ENCODE results near the gene OR2AG1.
"Not testable (repeated sequence)": the region's sequence is repeated elsewhere in the genome, so short reads cannot be mapped to it uniquely, and the experiment has no call there.

OR2AG1 gene

DNA sequence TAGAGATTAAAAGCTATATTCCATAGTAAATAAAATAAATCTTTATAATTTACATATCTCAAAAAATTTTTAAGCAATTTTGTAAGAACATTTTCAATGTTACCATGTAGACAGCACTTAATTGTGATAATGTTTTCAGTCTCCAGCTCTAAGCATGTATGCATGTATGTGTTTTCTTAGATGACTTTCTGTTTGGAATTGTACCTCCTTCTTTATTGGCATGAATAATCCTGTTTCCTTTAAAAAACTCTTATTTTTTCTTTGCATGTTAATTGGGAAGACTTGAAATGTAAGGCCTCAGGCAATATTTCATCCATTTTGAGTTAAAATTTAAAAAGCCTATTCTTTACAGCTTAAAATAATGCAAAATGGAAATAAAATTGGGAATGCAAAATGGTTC is 2.0 kb upstream of the OR2AG1 start:
- DNase-seq (ENCODE audit: low read depth in 3 of 3, low spot score in 1 of 3): no peak

DNA sequence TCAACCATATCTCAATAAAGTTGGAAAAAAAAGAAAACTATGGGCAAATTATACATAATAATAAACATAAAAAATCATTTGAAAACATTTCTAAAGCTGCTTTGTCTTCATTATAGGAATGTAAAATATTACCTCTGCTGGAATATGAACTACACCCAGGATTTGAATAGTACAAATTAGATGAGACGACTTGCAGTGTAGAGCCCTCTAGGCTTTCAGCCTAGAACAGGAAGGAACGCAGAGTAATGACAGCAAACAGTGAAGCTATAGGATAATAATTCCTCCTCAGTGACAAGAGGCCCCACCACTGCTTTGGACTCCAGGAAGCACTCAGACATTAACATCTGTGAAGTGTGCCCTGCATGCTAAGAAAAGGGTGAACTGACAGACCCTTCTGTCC is 7.7 kb downstream of the OR2AG1 start:
- no peak for DNase-seq (ENCODE audit: low read depth in 3 of 3, low spot score in 1 of 3)

DNA sequence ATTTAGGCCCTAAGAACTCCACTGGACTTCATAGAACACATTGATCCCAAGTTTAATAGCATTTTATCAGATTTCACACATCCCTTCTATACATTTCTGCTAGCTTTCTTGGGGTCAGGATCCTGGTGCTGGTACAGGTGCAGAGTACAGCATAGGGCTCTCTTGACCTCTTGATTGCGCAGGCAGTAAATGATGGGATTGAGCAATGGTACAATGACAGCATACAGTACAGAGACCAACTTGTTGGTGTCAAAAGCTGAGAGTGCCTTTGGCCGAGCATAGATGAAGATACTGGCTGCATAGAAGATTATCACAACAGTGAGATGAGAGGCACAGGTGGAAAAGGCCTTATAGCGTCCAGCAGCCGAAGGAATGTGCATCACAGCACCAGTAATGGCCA is 11.8 kb downstream of the OR2AG1 start:
- DNase-seq (ENCODE audit: low read depth in 3 of 3, low spot score in 1 of 3): no peak

DNA sequence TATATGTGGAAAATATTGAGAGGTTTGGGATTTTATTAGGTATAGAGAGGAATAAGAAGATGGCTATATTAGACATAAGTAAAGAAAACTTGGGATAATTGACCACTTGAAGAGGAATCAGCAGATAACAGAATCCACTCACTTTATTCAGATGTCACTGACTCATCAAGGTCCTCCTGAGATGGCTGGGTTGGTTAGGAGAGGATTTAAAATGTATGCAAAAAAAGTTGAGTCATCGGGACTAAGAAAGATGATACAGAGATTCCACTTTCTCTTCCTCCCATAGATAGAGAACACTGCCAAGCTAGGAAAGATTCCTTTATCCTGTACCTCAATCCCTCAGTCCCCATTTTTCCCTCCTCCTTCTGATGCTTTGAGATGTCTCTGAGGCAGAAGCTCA is 16.6 kb downstream of the OR2AG1 start, which contains the start of gene OR6A2:
TSS of gene OR6A2 (minus strand) at position 288 of the 400 bp plus-strand sequence. CDS start 3,981 bp downstream, outside the sequence.
- DNase-seq (ENCODE audit: low read depth in 3 of 3, low spot score in 1 of 3): no peak

DNA sequence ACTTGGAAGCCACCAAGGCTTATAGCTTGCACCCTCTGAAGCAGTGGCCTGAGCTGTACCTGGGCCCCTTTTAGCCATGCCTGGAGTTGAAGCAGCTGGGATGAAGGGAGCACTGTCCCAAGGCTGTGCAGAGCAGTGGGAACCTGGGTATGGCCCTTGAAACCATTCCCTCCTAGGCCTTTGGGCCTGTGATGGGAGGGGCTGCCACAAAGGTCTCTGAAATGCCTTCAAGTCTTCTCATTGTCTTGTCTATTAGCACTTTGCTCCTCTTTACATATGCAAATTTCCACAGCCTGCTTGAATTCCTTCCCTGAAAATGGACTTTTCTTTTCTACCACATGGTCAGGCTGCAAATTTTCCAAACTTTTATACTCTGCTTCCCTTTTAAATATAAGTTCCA is 18.3 kb downstream of the OR2AG1 start:
- DNase-seq (ENCODE audit: low read depth in 3 of 3, low spot score in 1 of 3): not testable (repeated sequence)

DNA sequence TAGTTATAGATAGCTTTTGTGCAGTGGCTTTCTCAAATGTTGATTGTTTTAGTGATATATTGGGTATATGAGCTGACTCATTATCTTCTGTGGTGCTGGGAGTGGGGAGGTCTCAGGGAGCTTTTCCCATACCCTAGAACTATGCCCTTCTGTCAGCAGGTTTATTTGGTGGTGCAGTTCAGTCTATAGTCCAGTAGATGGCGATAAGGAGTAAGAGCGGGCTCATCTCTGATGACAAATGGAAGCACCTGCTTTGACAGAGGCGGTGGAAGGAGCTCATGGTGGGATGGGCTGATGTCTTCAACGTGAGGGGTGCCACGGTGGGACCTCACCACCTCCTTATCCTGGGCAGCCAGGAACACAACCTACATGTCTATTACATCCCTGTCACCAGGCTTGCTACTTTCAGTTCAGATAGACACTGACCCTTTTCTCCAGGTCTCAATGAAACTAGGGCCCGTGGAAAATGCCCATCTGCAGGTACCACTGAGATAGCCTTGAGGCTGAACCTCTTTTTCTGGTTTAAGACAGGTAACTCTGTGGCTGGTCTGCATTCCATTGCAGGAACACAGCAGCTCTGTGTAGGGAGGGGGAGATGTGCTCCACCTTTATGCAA is 29.7 kb downstream of the OR2AG1 start:
- peak in 1 of 3 donors; percentile 6 for DNase-seq (ENCODE audit: low read depth in 3 of 3, low spot score in 1 of 3)

DNA sequence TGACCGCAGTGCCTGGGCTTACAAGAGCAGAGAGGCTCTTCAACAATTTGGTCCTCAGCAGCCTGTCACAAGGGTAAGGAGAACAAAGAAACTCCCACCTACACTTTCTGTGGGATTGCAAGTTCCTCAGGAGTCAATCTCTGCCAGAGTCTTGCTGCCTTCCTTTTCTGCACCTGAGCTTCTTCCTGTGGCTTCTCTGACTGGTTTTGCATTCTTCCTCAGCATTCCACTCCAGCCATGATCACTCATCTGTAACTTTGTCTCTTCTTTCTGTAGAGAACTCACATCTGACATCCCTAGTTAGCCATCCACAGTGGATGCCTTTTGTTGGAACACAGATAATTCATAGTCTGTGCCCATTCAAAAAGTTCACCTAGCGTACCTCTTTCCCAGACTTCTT is 30.8 kb downstream of the OR2AG1 start:
- no peak for DNase-seq (ENCODE audit: low read depth in 3 of 3, low spot score in 1 of 3)

DNA sequence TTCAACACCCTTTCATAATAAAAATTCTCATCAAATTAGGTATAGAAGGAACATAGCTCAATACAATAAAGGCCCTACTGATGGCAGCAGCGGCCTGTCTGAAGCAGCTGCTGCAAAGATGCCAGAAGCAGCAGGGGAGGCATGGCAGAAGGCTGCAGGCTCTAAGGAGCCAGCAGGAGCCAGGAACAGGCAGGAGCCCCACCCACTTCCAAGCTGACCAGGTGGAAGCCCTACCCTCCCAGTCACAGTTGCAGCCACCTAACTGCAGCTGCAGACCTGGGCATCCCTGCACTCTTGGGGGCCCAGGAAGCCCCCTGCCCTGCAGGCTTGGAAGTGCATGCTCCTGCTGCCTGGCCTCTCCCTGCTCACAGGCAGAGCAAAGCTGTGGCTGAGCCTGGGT is 34.9 kb downstream of the OR2AG1 start:
- DNase-seq (ENCODE audit: low read depth in 3 of 3, low spot score in 1 of 3): no peak

DNA sequence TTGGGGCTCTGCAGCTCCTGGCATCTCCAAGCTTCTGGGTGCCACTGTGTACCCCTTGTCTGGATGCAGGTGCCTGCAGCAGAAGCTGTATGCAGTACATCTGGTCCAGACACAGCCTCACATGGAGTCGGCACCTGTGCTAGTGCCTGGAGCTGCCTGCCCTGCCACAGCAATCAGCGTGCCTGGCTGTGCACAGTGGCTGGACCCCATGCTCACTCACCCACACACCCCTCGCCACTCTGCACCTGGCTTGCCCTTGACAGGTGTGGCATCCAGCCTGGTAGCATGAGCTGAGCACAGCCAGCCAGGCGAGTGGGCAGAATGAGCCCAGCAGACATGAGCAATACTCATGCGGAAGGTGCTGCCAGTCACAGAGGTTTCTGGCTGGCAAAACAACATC is 36.1 kb downstream of the OR2AG1 start:
- DNase-seq (ENCODE audit: low read depth in 3 of 3, low spot score in 1 of 3): no peak

DNA sequence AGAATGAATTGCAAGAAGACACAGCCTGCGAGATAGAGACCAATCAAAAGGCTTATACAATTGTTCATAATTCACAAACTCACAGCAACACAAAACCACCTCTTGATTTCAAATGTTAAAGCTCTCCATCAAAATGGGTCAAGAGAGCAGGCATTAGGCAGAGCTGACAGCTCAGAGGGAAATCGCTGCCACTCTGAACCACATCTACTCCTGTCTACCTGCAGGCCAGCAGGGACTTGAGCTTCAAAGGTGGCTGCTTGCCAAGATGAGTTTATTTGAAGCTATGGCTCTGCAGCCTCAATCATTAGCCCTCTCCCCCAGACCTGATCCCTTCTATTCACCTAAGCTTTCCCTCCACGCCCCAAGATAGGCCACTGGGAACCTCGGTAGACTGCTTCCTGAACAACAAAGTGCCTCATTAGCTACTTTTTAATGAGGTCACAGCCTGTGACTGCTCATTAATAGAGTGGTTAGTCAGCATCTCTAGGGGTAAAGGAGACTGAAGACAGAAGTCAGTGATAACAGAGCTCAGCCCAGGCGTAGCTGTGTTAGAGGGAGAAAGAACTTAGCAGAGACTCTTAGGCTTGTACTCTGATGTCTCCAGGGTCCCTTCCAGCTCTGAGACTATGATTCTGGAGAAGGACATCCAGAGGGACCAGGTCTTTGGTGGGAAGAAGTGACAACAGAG is 41.5 kb downstream of the OR2AG1 start:
- no peak for DNase-seq (ENCODE audit: low read depth in 3 of 3, low spot score in 1 of 3)

DNA sequence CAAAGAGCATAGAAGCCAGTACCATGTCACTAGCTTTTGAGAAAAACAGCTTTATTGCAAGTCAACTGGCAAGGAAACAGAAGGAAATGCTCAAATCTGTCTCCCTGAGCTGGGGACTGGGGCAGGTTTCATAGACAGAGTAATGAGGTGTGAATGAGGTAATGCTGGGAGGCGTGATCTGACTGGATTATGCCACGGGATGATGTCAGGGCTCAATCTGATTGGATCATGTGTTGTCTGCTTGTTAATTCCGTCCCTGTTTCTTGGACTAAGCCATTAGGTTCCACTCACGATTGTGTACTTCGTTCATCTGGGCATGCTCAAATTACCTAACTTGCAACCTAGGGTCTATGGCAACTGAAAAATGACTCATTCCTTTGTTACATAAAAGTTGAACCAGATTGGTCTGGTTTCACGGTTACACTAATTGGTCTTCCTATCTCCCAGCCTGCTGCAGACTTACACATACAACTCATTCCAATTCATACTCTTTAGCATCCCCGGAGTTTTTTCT is 42.5 kb downstream of the OR2AG1 start:
- no peak for DNase-seq (ENCODE audit: low read depth in 3 of 3, low spot score in 1 of 3)

DNA sequence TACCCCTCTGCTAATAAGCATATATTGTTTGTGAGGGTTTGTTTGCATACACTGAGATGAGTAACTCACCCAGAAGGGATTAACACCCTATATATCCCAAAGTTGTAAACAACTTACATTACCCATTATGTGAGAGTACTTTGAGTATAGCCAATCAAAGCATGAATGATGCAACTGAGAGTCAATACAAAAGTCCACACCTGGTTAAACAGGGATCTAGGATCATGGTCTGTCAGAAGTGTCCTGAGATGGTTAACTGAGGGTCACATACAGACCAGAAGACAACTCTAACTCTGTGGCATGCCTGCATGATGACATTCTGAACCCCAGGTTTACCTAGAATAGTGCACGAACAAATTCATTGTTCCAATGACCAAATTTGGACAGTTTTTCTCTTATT is 45.3 kb downstream of the OR2AG1 start:
- no peak for DNase-seq (ENCODE audit: low read depth in 3 of 3, low spot score in 1 of 3)

DNA sequence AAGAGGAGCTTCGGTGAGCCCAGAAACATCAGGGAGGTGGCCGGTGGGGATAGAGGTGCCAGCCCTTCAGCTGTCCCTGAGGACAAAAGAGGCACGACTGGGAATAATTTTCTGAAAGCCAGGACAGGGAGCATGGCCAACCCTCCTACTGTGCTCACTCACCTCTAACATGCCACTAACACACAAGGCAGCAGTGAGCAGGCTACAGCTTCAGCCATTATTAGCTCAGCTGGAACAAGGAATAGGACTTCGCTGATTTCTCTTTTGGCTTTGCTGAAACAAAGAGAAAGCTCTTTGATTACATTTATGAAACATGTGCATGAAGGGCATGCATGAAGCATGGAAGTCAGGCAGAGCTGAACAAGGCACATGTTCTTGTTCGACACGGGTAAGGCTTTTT is 50.5 kb downstream of the OR2AG1 start:
- DNase-seq (ENCODE audit: low read depth in 3 of 3, low spot score in 1 of 3): no peak

DNA sequence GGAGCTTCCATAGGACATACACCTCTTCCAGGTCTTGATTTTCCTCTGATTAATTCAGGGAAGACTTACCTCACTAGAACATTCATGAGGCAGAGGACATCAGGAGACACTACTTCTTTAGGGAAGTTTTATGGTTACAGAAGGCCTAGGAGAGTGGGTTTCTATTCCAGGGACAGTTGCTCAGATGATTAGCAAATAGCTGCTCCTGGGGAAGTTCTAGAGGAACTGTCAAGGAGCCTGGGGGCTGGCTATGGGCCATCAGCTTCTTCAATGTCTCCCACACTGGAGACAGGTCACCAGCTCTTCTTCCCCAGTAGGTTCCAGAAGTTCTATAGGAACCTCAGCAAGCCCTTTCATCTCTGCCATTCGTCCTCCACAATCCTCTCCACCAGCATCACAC is 51.2 kb downstream of the OR2AG1 start:
- no peak for DNase-seq (ENCODE audit: low read depth in 3 of 3, low spot score in 1 of 3)

Measured in stimulated activated CD4-positive, alpha-beta T cell treated with anti-CD3 and anti-CD28 coated beads, TNF-alpha, amount 100 ng/mL, for 1 hour (primary cell).